ENCODE results near the gene NCEH1. TPM values are rescaled to one million over a fixed set of nuclear protein-coding genes. Genes with fewer than 3 reads are reported as not detected.

The NCEH1 gene
- total and polyA plus RNA-seq, 2 of the 13 experiments (the other 11 are each of a cell fraction or from before 2014, with no cell fraction given) = 12.9 to 21.4 TPM

DNA sequence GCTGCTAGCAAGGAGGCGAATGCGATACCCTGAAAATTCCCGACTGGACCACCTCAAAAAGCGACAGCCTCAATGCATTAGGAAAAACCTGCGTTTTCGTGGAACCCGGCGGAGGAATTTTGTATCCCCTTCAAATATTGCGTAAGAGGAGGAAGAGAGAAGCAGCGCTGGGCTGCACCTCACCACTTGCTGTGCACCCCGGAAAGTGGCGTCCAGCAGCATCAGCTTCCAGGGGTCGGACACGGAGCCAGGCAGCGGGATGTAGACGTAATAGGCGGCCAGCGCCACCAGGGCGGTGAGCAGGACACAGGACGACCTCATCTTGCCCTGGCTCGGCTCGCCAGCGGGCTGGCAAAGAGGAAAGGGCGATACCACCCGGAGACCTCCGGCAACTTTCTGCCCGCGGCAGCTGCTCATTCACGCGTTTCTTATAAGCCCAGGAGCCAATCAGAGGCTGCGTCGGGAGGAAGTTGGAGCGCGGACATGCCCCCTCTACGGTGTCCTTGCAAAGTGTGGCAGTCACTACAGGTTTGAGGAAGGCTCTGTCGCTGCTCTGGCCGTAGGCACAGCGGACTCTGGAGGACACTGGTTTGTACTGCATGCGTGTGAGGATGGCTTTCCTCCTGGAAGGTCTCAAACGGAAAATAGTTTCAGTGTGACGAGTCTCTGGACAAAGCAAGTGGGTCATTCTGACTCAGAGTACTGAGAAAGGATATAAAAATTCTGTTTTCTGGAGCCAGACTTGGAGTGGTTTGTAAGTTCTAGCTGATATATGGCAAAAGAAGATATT is at the start of gene NCEH1 (continued):
- TF ChIP-seq, protein P1, sequence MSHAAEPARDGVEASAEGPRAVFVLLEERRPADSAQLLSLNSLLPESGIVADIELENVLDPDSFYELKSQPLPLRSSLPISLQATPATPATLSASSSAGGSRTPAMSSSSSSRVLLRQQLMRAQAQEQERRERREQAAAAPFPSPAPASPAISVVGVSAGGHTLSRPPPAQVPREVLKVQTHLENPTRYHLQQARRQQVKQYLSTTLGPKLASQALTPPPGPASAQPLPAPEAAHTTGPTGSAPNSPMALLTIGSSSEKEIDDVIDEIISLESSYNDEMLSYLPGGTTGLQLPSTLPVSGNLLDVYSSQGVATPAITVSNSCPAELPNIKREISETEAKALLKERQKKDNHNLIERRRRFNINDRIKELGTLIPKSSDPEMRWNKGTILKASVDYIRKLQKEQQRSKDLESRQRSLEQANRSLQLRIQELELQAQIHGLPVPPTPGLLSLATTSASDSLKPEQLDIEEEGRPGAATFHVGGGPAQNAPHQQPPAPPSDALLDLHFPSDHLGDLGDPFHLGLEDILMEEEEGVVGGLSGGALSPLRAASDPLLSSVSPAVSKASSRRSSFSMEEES (CRISPR knock-in tag; IDR thresholded peaks at IDR 0.05) = peak; percentile 39; the same call in 1 of the 2 replicates
- TF ChIP-seq KLF6 (CRISPR knock-in tag; IDR thresholded peaks at IDR 0.05) = peak; percentile 27; the same call in 1 of the 2 replicates
- 0 out of 2 replicates have a peak, but pooled peaks have one; percentile 21 for TF ChIP-seq ATF3 (CRISPR knock-in tag; IDR thresholded peaks at IDR 0.05)
- TF ChIP-seq, protein P2, sequence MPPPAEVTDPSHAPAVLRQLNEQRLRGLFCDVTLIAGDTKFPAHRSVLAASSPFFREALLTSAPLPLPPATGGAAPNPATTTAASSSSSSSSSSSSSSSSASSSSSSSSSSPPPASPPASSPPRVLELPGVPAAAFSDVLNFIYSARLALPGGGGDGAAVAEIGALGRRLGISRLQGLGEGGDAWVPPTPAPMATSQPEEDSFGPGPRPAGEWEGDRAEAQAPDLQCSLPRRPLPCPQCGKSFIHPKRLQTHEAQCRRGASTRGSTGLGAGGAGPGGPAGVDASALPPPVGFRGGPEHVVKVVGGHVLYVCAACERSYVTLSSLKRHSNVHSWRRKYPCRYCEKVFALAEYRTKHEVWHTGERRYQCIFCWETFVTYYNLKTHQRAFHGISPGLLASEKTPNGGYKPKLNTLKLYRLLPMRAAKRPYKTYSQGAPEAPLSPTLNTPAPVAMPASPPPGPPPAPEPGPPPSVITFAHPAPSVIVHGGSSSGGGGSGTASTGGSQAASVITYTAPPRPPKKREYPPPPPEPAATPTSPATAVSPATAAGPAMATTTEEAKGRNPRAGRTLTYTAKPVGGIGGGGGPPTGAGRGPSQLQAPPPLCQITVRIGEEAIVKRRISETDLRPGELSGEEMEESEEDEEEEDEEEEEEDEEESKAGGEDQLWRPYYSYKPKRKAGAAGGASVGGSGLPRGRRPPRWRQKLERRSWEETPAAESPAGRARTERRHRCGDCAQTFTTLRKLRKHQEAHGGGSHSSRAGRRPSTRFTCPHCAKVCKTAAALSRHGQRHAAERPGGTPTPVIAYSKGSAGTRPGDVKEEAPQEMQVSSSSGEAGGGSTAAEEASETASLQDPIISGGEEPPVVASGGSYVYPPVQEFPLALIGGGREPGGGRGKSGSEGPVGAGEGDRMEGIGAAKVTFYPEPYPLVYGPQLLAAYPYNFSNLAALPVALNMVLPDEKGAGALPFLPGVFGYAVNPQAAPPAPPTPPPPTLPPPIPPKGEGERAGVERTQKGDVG (CRISPR knock-in tag; IDR thresholded peaks at IDR 0.05; ENCODE audit: borderline replicate concordance) = no peak
- peak; percentile 87 for TF ChIP-seq ZNF333 (CRISPR knock-in tag; IDR thresholded peaks at IDR 0.05; ENCODE audit: borderline replicate concordance)
- TF ChIP-seq E2F2 (CRISPR knock-in tag; IDR thresholded peaks at IDR 0.05; ENCODE audit: borderline replicate concordance) = 0 out of 2 replicates have a peak, but pooled peaks have one; percentile 17
- TF ChIP-seq ZNF891 (CRISPR knock-in tag; IDR thresholded peaks at IDR 0.05) = peak; percentile 84
- TF ChIP-seq KAT7 (CRISPR knock-in tag; IDR thresholded peaks at IDR 0.05; ENCODE audit: borderline replicate concordance) = peak; percentile 46; the same call in 1 of the 2 replicates
- peak; percentile 30 for TF ChIP-seq AGO2 (optimal IDR thresholded peaks at IDR 0.05; ENCODE audit: low read depth, low read length)
- TF ChIP-seq, protein P3, sequence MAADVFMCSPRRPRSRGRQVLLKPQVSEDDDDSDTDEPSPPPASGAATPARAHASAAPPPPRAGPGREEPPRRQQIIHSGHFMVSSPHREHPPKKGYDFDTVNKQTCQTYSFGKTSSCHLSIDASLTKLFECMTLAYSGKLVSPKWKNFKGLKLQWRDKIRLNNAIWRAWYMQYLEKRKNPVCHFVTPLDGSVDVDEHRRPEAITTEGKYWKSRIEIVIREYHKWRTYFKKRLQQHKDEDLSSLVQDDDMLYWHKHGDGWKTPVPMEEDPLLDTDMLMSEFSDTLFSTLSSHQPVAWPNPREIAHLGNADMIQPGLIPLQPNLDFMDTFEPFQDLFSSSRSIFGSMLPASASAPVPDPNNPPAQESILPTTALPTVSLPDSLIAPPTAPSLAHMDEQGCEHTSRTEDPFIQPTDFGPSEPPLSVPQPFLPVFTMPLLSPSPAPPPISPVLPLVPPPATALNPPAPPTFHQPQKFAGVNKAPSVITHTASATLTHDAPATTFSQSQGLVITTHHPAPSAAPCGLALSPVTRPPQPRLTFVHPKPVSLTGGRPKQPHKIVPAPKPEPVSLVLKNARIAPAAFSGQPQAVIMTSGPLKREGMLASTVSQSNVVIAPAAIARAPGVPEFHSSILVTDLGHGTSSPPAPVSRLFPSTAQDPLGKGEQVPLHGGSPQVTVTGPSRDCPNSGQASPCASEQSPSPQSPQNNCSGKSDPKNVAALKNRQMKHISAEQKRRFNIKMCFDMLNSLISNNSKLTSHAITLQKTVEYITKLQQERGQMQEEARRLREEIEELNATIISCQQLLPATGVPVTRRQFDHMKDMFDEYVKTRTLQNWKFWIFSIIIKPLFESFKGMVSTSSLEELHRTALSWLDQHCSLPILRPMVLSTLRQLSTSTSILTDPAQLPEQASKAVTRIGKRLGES (CRISPR knock-in tag; IDR thresholded peaks at IDR 0.05; ENCODE audit: borderline replicate concordance) = peak; percentile 49; the same call in 1 of the 2 replicates
- TF ChIP-seq MAFG (CRISPR knock-in tag; IDR thresholded peaks at IDR 0.05) = no peak
- no peak for TF ChIP-seq ZNF530 (CRISPR knock-in tag; IDR thresholded peaks at IDR 0.05; ENCODE audit: low read depth)
- TF ChIP-seq HNRNPLL (IDR thresholded peaks at IDR 0.05; ENCODE audit: low read depth, low read length, poor library complexity, severe bottlenecking) = peak; percentile 74
- TF ChIP-seq SIN3B (IDR thresholded peaks at IDR 0.05; ENCODE audit: low read length) = no peak
- peak; percentile 50; the same call in 1 of the 2 replicates for TF ChIP-seq ZNF547 (CRISPR knock-in tag; IDR thresholded peaks at IDR 0.05)
- TF ChIP-seq SALL2 (CRISPR knock-in tag; IDR thresholded peaks at IDR 0.05) = peak; percentile 54; the same call in 1 of the 2 replicates
- peak; percentile 84 for TF ChIP-seq TGIF2 (CRISPR knock-in tag; IDR thresholded peaks at IDR 0.05)
- TF ChIP-seq ZNF350 (CRISPR knock-in tag; IDR thresholded peaks at IDR 0.05; ENCODE audit: borderline replicate concordance, low read depth) = peak; percentile 62
